Natural killer cell treated with Interleukin-12 subunit alpha and Interleukin-12 subunit beta and Interleukin-15 and Interleukin-18, amount 100 ng/mL, for 72 hours (primary cell): ENCODE measurements around the gene PTPN13. TPM values are rescaled to one million over a fixed set of nuclear protein-coding genes. Genes with fewer than 3 reads are reported as not detected.

Source experiments
- ATAC-seq, 2 donors: fragments of 150-1000 bp; cut with Tn5 transposase in 1 of 2; sonication (Bioruptor Pico), chemical (Tn5 transposase) in 1 of 2; 2 replicates each; pipeline ENCODE4 v1.10.0; 2021
- DNase-seq: peaks from one replicate; pipeline ENCODE4 v3.0.0; 2022; ENCODE audit warnings: low spot score
- H3K27ac Mint-ChIP-seq, 2 donors: 1 replicate in 1 of 2; 2 replicates in 1 of 2; pipeline ENCODE4 v1.8.0; 2022; ENCODE audit warnings: mixed read lengths in 2 of 2, mild to moderate bottlenecking in 1 of 2, moderate library complexity in 1 of 2
- H3K27me3 Mint-ChIP-seq, 2 donors: 1 replicate in 1 of 2; 2 replicates in 1 of 2; pipeline ENCODE4 v1.8.0; 2022; ENCODE audit warnings: mixed read lengths in 2 of 2
- H3K36me3 Mint-ChIP-seq: one replicate; pipeline ENCODE4 v1.8.0; 2022; ENCODE audit warnings: mixed read lengths
- H3K4me1 Mint-ChIP-seq, 2 donors: 1 replicate in 1 of 2; 2 replicates in 1 of 2; pipeline ENCODE4 v1.8.0; 2022; ENCODE audit warnings: low read depth in 2 of 2, mixed read lengths in 2 of 2, mild to moderate bottlenecking in 1 of 2
- H3K4me3 Mint-ChIP-seq: one replicate; pipeline ENCODE4 v1.8.0; 2022; ENCODE audit warnings: mixed read lengths
- H3K9me3 Mint-ChIP-seq: 2 replicates; pipeline ENCODE4 v1.8.0; 2022; ENCODE audit warnings: mixed read lengths
- total RNA-seq, 2 donors: library from RNA; stranded (reverse); gene quantifications; one replicate each; pipeline ENCODE4 v1.2.3, GENCODE V29; 2022

Gene PTPN13
- total RNA-seq, 2 donors from 2014 or later: 1.5 to 2.1 TPM

GRCh38 chr4:86841309-86841708 lies 247.2 kb downstream of the PTPN13 start:
- no peak for DNase-seq
- no peaks in the 10 kb centered on the region for H3K36me3 Mint-ChIP-seq

GRCh38 chr4:86845593-86845992 lies 251.5 kb downstream of the PTPN13 start:
- no peaks in the 10 kb centered on the region for H3K4me1 Mint-ChIP-seq

More at GRCh38 chr4:86841309-86841708, 247.2 kb downstream of the PTPN13 start:
- ATAC-seq: no peak
- Mint-ChIP-seq H3K4me1 (no peaks in the 10 kb centered on the region), H3K27me3 (peaks cover 0 to 2% of the 10 kb centered on the region in 2 donors), H3K27ac (no peak overlapping the region), H3K4me3 (no peak overlapping the region), H3K9me3 (no peaks in the 10 kb centered on the region)

GRCh38 chr4:86846921-86847320 lies 252.8 kb downstream of the PTPN13 start:
- Mint-ChIP-seq H3K4me1 (no peaks in the 10 kb centered on the region), H3K4me3 (no peak overlapping the region), H3K27ac (no peak overlapping the region), H3K27me3 (peaks cover 0 to 4% of the 10 kb centered on the region in 2 donors), H3K36me3 (no peaks in the 10 kb centered on the region), H3K9me3 (no peaks in the 10 kb centered on the region)
- ATAC-seq (no peak), DNase-seq (no peak)

More at GRCh38 chr4:86845593-86845992, 251.5 kb downstream of the PTPN13 start:
- H3K4me3 Mint-ChIP-seq: no peak overlapping the region
- peaks cover 0 to 3% of the 10 kb centered on the region in 2 donors for H3K27me3 Mint-ChIP-seq
- no peak for DNase-seq
- H3K9me3 Mint-ChIP-seq: no peaks in the 10 kb centered on the region
- no peak for ATAC-seq
- H3K36me3 Mint-ChIP-seq: no peaks in the 10 kb centered on the region
- H3K27ac Mint-ChIP-seq: no peak overlapping the region

- Mint-ChIP-seq H3K4me1 (no peaks in the 10 kb centered on the region), H3K4me3 (no peak overlapping the region), H3K27me3 (peaks cover 0 to 4% of the 10 kb centered on the region in 2 donors), H3K9me3 (no peaks in the 10 kb centered on the region), H3K36me3 (no peaks in the 10 kb centered on the region), H3K27ac (no peak overlapping the region)
- ATAC-seq (no peak), DNase-seq (no peak)
These were observed 253.5 kb downstream of the PTPN13 start for GRCh38 chr4:86847571-86847970.

- Mint-ChIP-seq H3K4me3 (no peak overlapping the region), H3K36me3 (no peaks in the 10 kb centered on the region), H3K27me3 (peaks cover 0 to 4% of the 10 kb centered on the region in 2 donors), H3K27ac (no peak overlapping the region), H3K9me3 (no peaks in the 10 kb centered on the region), H3K4me1 (no peaks in the 10 kb centered on the region)
- no peak for DNase-seq
- ATAC-seq: no peak
These were observed 254.0 kb downstream of the PTPN13 start for GRCh38 chr4:86848136-86848535.

GRCh38 chr4:86848732-86849619 lies 254.9 kb downstream of the PTPN13 start, which contains the start of gene SLC10A6:
SLC10A6 (minus strand) TSS chr4:86849384; CDS start chr4:86849115, 269 bp downstream.
- ATAC-seq: no peak
- Mint-ChIP-seq H3K4me3 (no peak within 1 kb of the TSS), H3K36me3 (no peaks in the 10 kb centered on the region), H3K27me3 (peaks cover 0 to 4% of the 10 kb centered on the region in 2 donors), H3K9me3 (no peaks in the 10 kb centered on the region), H3K27ac (no peak within 1 kb of the TSS), H3K4me1 (no peaks in the 10 kb centered on the region)
- no peak for DNase-seq

GRCh38 chr4:86853209-86853608 lies 259.1 kb downstream of the PTPN13 start:
- H3K36me3 Mint-ChIP-seq: no peaks in the 10 kb centered on the region
- H3K4me1 Mint-ChIP-seq: no peaks in the 10 kb centered on the region
- DNase-seq: no peak
- peaks cover 0 to 7% of the 10 kb centered on the region in 2 donors for H3K27me3 Mint-ChIP-seq
- no peak overlapping the region for H3K27ac Mint-ChIP-seq
- no peaks in the 10 kb centered on the region for H3K9me3 Mint-ChIP-seq
- no peak overlapping the region for H3K4me3 Mint-ChIP-seq
- ATAC-seq: no peak

- Mint-ChIP-seq H3K27me3 (peaks cover 0 to 5% of the 10 kb centered on the region in 2 donors), H3K4me1 (no peaks in the 10 kb centered on the region), H3K4me3 (no peak overlapping the region), H3K27ac (no peak overlapping the region), H3K9me3 (no peaks in the 10 kb centered on the region), H3K36me3 (no peaks in the 10 kb centered on the region)
- DNase-seq: no peak
- ATAC-seq: no peak
These were observed 261.5 kb downstream of the PTPN13 start for GRCh38 chr4:86855572-86855971.

GRCh38 chr4:86856896-86857295 lies 262.8 kb downstream of the PTPN13 start:
- DNase-seq (no peak), ATAC-seq (no peak)
- Mint-ChIP-seq H3K27me3 (peaks cover 0 to 3% of the 10 kb centered on the region in 2 donors), H3K4me1 (no peaks in the 10 kb centered on the region), H3K27ac (no peak overlapping the region), H3K36me3 (no peaks in the 10 kb centered on the region), H3K4me3 (no peak overlapping the region), H3K9me3 (no peaks in the 10 kb centered on the region)

GRCh38 chr4:86857341-86858052 lies 263.4 kb downstream of the PTPN13 start:
- no peaks in the 10 kb centered on the region for H3K9me3 Mint-ChIP-seq
- peaks cover 0 to 3% of the 10 kb centered on the region in 2 donors for H3K27me3 Mint-ChIP-seq
- H3K4me1 Mint-ChIP-seq: no peaks in the 10 kb centered on the region
- ATAC-seq (no peak), DNase-seq (no peak)
- H3K27ac Mint-ChIP-seq: no peak overlapping the region
- no peaks in the 10 kb centered on the region for H3K36me3 Mint-ChIP-seq
- no peak overlapping the region for H3K4me3 Mint-ChIP-seq

Other genes with a start within 250 kb of the PTPN13 start
- gene MAPK10, start 234.3 kb upstream of the PTPN13 start, total RNA-seq: under 1 TPM in 1 of 2 donors, not detected in 1; 0.28 TPM